GM13977 (cell line): ENCODE data around the gene TRPV4.
A peak's percentile ranks its signal among the peaks of the same experiment; 100 is the strongest.

Source experiments
- DNase-seq: peaks from one replicate; pipeline ENCODE4 v3.0.0; 2012; ENCODE audit warnings: low spot score
- in situ Hi-C: fragments of 300-500 bp; cut with MboI; formaldehyde crosslinking; loops from one replicate; pipeline ENCODE4 v1.12.0; 2022; ENCODE audit warnings: low sequenced_read_pairs, low pct_unique_long_range_greater_than_20kb, mixed read lengths, inconsistent platforms; ENCODE audit not compliant: unreplicated experiment
- TF ChIP-seq, protein P1 (sequence below): IDR thresholded peaks from 2 replicates; pipeline ENCODE4 v1.5.1; 2012; ENCODE audit warnings: mild to moderate bottlenecking, control low read depth; ENCODE audit not compliant: insufficient read depth; ENCODE audit errors: extremely low read depth, missing control alignments

Gene TRPV4

DNA sequence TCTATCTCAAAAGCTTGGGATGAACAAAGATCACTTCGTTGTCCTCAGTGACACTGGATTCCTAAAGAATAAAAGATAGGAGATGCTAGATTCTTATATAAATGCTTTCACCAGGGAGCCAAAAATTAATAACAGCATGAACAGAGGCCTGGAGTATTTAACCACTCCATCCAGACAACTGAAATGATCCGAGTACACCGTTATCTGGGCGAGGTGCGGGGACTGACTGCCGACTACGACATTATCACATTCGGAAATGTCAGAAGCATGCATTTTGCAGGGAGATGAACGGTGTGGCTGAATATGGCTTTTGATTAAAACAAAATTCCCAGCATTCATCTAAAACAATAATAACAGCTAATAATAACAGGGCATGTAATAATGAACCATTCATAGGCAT lies 56.6 kb downstream of the TRPV4 start:
- DNase-seq: no peak
- TF ChIP-seq, protein P1, sequence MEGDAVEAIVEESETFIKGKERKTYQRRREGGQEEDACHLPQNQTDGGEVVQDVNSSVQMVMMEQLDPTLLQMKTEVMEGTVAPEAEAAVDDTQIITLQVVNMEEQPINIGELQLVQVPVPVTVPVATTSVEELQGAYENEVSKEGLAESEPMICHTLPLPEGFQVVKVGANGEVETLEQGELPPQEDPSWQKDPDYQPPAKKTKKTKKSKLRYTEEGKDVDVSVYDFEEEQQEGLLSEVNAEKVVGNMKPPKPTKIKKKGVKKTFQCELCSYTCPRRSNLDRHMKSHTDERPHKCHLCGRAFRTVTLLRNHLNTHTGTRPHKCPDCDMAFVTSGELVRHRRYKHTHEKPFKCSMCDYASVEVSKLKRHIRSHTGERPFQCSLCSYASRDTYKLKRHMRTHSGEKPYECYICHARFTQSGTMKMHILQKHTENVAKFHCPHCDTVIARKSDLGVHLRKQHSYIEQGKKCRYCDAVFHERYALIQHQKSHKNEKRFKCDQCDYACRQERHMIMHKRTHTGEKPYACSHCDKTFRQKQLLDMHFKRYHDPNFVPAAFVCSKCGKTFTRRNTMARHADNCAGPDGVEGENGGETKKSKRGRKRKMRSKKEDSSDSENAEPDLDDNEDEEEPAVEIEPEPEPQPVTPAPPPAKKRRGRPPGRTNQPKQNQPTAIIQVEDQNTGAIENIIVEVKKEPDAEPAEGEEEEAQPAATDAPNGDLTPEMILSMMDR: no peak
- in situ Hi-C loops: loop anchor here (10.0 kb wide), 2 partner anchors 262 to 342 kb away; no protein-coding TSS in a partner anchor

- in situ Hi-C loops: loop anchor here (10.0 kb wide), 2 partner anchors 261 to 341 kb away; no protein-coding TSS in a partner anchor
- TF ChIP-seq, protein P1: peak; percentile 90
- peak; percentile 82 for DNase-seq
Measured at GRCh38 chr12:109775172-109775881, 57.9 kb downstream of the TRPV4 start.

GRCh38 chr12:109773384-109774011 lies 59.7 kb downstream of the TRPV4 start:
- in situ Hi-C loops: loop anchor here (10.0 kb wide), 2 partner anchors 259 to 339 kb away; no protein-coding TSS in a partner anchor
- TF ChIP-seq, protein P1: no peak
- DNase-seq: no peak

GRCh38 chr12:109772622-109773321 lies 60.4 kb downstream of the TRPV4 start:
- TF ChIP-seq, protein P1: no peak
- in situ Hi-C loops: loop anchor here (10.0 kb wide), 2 partner anchors 258 to 338 kb away; no protein-coding TSS in a partner anchor
- DNase-seq: no peak

GRCh38 chr12:109771746-109772621 lies 61.2 kb downstream of the TRPV4 start:
- no peak for DNase-seq
- in situ Hi-C loops: loop anchor here (10.0 kb wide), 2 partner anchors 257 to 337 kb away; no protein-coding TSS in a partner anchor
- TF ChIP-seq, protein P1: no peak
